GM13977 (cell line): Measurements from ENCODE around the gene PSIP1.

Experiments
- DNase-seq: peaks from one replicate; pipeline ENCODE4 v3.0.0; 2012; ENCODE audit warnings: low spot score
- CTCF ChIP-seq: IDR thresholded peaks from 2 replicates; pipeline ENCODE4 v1.5.1; 2012; ENCODE audit warnings: mild to moderate bottlenecking, control low read depth; ENCODE audit not compliant: insufficient read depth; ENCODE audit errors: extremely low read depth, missing control alignments
- in situ Hi-C: fragments of 300-500 bp; cut with MboI; formaldehyde crosslinking; loops from one replicate; pipeline ENCODE4 v1.12.0; 2022; ENCODE audit warnings: low sequenced_read_pairs, low pct_unique_long_range_greater_than_20kb, mixed read lengths, inconsistent platforms; ENCODE audit not compliant: unreplicated experiment

The PSIP1 gene

GRCh38 chr9:15422372-15423230, 88.2 kb downstream of the PSIP1 start, which contains the start of gene SNAPC3:
SNAPC3 (plus strand) TSS chr9:15422876; CDS start chr9:15422880, 4 bp downstream.
- in situ Hi-C loops: no loop called here
- TF ChIP-seq CTCF: no peak
- peak; percentile 96 for DNase-seq

- TF ChIP-seq CTCF: no peak
- in situ Hi-C loops: no loop called here
Observed at GRCh38 chr9:15421990-15422371, 88.8 kb downstream of the PSIP1 start.

GRCh38 chr9:15421532-15421931, 89.2 kb downstream of the PSIP1 start:
- in situ Hi-C loops: no loop called here
- TF ChIP-seq CTCF: no peak
- DNase-seq: no peak

More at GRCh38 chr9:15421990-15422371, 88.8 kb downstream of the PSIP1 start:
- no peak for DNase-seq

DNA sequence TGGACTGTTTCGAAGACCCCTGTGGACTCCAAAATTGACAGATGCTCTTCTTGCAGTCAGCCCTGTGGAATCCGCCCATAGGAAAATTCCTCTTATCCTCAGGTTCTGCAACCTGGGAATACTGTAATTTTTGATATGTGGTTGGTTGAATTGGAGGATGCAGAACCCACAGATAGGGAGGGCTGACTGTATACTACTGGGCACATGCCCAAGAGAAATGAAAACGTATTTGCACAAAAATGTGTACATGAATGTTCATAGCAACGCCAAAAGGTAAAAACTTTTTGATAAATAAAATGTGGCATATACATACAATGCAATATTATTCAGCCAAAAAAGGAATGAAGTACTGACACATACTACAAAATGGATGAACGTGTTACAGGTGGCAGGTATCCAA, 90.0 kb downstream of the PSIP1 start:
- no peak for DNase-seq
- in situ Hi-C loops: no loop called here
- no peak for TF ChIP-seq CTCF

GRCh38 chr9:15417626-15418025, 93.1 kb downstream of the PSIP1 start:
- DNase-seq: no peak
- TF ChIP-seq CTCF: no peak
- in situ Hi-C loops: no loop called here

DNA sequence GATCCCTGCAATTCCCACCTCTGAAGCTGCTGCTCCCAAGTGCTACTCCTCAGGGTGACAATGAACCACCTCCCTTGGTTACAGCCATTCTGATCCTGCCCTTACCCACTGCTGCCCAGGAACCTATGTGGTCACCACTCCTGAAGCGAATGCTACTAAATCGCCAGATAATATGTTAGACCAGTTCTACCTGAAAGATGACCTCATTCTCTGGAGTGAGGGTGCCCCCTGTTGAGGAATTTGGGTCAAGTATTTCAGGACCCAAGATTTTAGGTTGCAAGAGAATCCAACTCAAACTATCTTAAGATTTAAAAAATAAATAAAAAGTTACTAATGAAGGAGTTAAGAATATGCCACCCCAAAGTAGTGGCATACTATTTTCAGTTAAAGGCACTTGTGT, 93.9 kb downstream of the PSIP1 start:
- TF ChIP-seq CTCF: peak; percentile 57
- in situ Hi-C loops: no loop called here
- DNase-seq: peak; percentile 56
